H1 (cell line): Measurements from ENCODE around the gene FOXC2. TPM values are rescaled to one million over a fixed set of nuclear protein-coding genes. Genes with fewer than 3 reads are reported as not detected.

Experiments used
- CTCF ChIA-PET: fragments of 300-600 bp; sonication (Branson Sonifier 250); formaldehyde crosslinking; loops from one replicate; lab custom pipeline; 2021; ENCODE audit not compliant: partially characterized antibody; lab: Charles Lee
- POLR2A ChIA-PET: fragments of 300-600 bp; sonication (Branson Sonifier 250); formaldehyde crosslinking; loops from one replicate; lab custom pipeline; 2021; ENCODE audit warnings: inconsistent platforms; ENCODE audit not compliant: partially characterized antibody; lab: Charles Lee
- DNase-seq, 2 experiments: peaks; one replicate each; pipeline versions ENCODE4 v3.0.0 to v3.0.0-alpha.2; 2010 to 2022; ENCODE audit warnings: low spot score in 2 of 2, low read depth in 1 of 2, mixed read lengths in 1 of 2
- FAIRE-seq: peaks from 2 replicates; lab custom pipeline; 2011; peaks lifted over from hg19 to GRCh38; lab: Jason Lieb, UNC
- H2AFZ ChIP-seq: 2 replicates; pipeline ENCODE4 v1.8.1; 2012; ENCODE audit warnings: low read length, inconsistent platforms
- H2AK5ac ChIP-seq: 2 replicates; pipeline ENCODE4 v1.6.1; 2013; ENCODE audit warnings: low read depth, low read length
- H2BK120ac ChIP-seq: replicated peaks from 2 replicates; pipeline ENCODE3; 2013; ENCODE audit warnings: low read depth, low read length, inconsistent platforms
- H2BK12ac ChIP-seq: 2 replicates; pipeline ENCODE4 v1.6.1; 2013; ENCODE audit warnings: low read depth, low read length
- H2BK15ac ChIP-seq: 2 replicates; pipeline ENCODE4 v1.6.1; 2013; ENCODE audit warnings: low read length
- H2BK20ac ChIP-seq: 2 replicates; pipeline ENCODE4 v1.6.1; 2013; ENCODE audit warnings: low read length
- H2BK5ac ChIP-seq: 2 replicates; pipeline ENCODE4 v1.6.1; 2013; ENCODE audit warnings: low read depth, low read length
- H3K14ac ChIP-seq: 2 replicates; pipeline ENCODE4 v1.6.1; 2013; ENCODE audit warnings: inconsistent platforms; ENCODE audit not compliant: insufficient read length
- H3K18ac ChIP-seq: 2 replicates; pipeline ENCODE4 v1.6.1; 2013; ENCODE audit warnings: low read length; ENCODE audit errors: extremely low read depth
- H3K23ac ChIP-seq: 2 replicates; pipeline ENCODE4 v1.6.1; 2013; ENCODE audit warnings: inconsistent platforms; ENCODE audit not compliant: insufficient read length
- H3K23me2 ChIP-seq: 2 replicates; pipeline ENCODE4 v1.6.1; 2013; ENCODE audit warnings: low read depth, low read length
- H3K27ac ChIP-seq: 2 replicates; pipeline ENCODE4 v1.6.1; 2011; ENCODE audit warnings: low read depth, low read length, inconsistent platforms
- H3K27me3 ChIP-seq, 4 experiments: replicated peaks in 1 of 4; 1 replicate in 1 of 4; 2 replicates in 3 of 4; pipeline versions ENCODE4 v1.6.1 to v1.8.1; 2011 to 2013; ENCODE audit warnings: low read length in 3 of 4, mild to moderate bottlenecking in 3 of 4, inconsistent platforms in 2 of 4, mixed read lengths in 2 of 4, moderate library complexity in 1 of 4; ENCODE audit not compliant: control insufficient read depth in 3 of 4, insufficient read depth in 3 of 4; ENCODE audit errors: extremely low read depth in 1 of 4
- H3K36me3 ChIP-seq, 4 experiments: 2 replicates each; pipeline versions ENCODE4 v1.6.1 to v1.8.1; 2011 to 2013; ENCODE audit warnings: mild to moderate bottlenecking in 4 of 4, low read length in 3 of 4, moderate library complexity in 2 of 4, control low read depth in 1 of 4, inconsistent platforms in 1 of 4; ENCODE audit not compliant: insufficient read depth in 4 of 4, control insufficient read depth in 2 of 4
- H3K4ac ChIP-seq: replicated peaks from 2 replicates; pipeline ENCODE3; 2013; ENCODE audit warnings: low read length, low read depth, mixed read lengths, inconsistent platforms; ENCODE audit not compliant: insufficient read length
- H3K4me1 ChIP-seq, 4 experiments: replicated peaks in 1 of 4; 1 replicate in 1 of 4; 2 replicates in 3 of 4; pipeline versions ENCODE4 v1.6.1 to v1.8.1; 2011 to 2013; ENCODE audit warnings: low read length in 3 of 4, inconsistent platforms in 2 of 4, mixed read lengths in 1 of 4; ENCODE audit not compliant: insufficient read depth in 4 of 4, control insufficient read depth in 3 of 4
- H3K4me2 ChIP-seq, 2 experiments: 2 replicates each; pipeline versions ENCODE4 v1.6.1 to v1.8.1; 2011 to 2013; ENCODE audit warnings: low read depth in 2 of 2, low read length in 2 of 2, control low read depth in 1 of 2, inconsistent platforms in 1 of 2, mild to moderate bottlenecking in 1 of 2; ENCODE audit not compliant: insufficient read depth in 1 of 2
- H3K4me3 ChIP-seq, 4 experiments: fragments of 200-600, 300-600 bp in 1 of 4; sonication (generic), shearing (Covaris generic), sonication (Bioruptor Twin) in 1 of 4; 2 replicates each; pipeline versions ENCODE4 v1.5.1 to v1.8.1; 2011 to 2016; ENCODE audit warnings: low read length in 4 of 4, low read depth in 3 of 4, control low read depth in 2 of 4, inconsistent platforms in 2 of 4, mild to moderate bottlenecking in 2 of 4, mixed read lengths in 1 of 4, moderate library complexity in 1 of 4; ENCODE audit not compliant: insufficient read depth in 2 of 4; ENCODE audit errors: extremely low read depth in 1 of 4
- H3K56ac ChIP-seq: replicated peaks from 2 replicates; pipeline ENCODE3; 2013; ENCODE audit warnings: low read depth, mild to moderate bottlenecking, mixed read lengths, low read length, inconsistent platforms; ENCODE audit not compliant: insufficient read length
- H3K79me1 ChIP-seq: 2 replicates; pipeline ENCODE4 v1.6.1; 2013; ENCODE audit warnings: low read depth, low read length, control low read depth
- H3K79me2 ChIP-seq, 2 experiments: 2 replicates each; pipeline versions ENCODE4 v1.6.1 to v1.8.1; 2012 to 2013; ENCODE audit warnings: low read length in 2 of 2, mild to moderate bottlenecking in 2 of 2, inconsistent platforms in 1 of 2; ENCODE audit not compliant: insufficient read depth in 2 of 2, control insufficient read depth in 1 of 2
- H3K9ac ChIP-seq, 4 experiments: replicated peaks in 1 of 4; 1 replicate in 1 of 4; 2 replicates in 3 of 4; pipeline versions ENCODE4 v1.6.1 to v1.8.1; 2011 to 2013; ENCODE audit warnings: low read depth in 3 of 4, low read length in 3 of 4, control low read depth in 2 of 4, mild to moderate bottlenecking in 2 of 4, moderate library complexity in 2 of 4, inconsistent platforms in 1 of 4; ENCODE audit errors: extremely low read depth in 1 of 4
- H3K9me3 ChIP-seq, 2 experiments: 2 replicates each; pipeline versions ENCODE4 v1.6.1 to v1.8.1; 2012 to 2013; ENCODE audit warnings: mild to moderate bottlenecking in 2 of 2, moderate library complexity in 2 of 2, control low read depth in 1 of 2, inconsistent platforms in 1 of 2, low read depth in 1 of 2, low read length in 1 of 2, mixed read lengths in 1 of 2; ENCODE audit not compliant: insufficient read depth in 2 of 2
- H4K20me1 ChIP-seq, 2 experiments: replicated peaks in 1 of 2; 2 replicates each; pipeline versions ENCODE3 to v1.8.1; 2011 to 2013; ENCODE audit warnings: inconsistent platforms in 2 of 2, low read length in 2 of 2, mild to moderate bottlenecking in 1 of 2; ENCODE audit not compliant: insufficient read depth in 2 of 2, control insufficient read depth in 1 of 2
- H4K5ac ChIP-seq: 2 replicates; pipeline ENCODE4 v1.6.1; 2013; ENCODE audit warnings: low read length, low read depth, mixed read lengths, inconsistent platforms; ENCODE audit not compliant: insufficient read length
- H4K8ac ChIP-seq: 2 replicates; pipeline ENCODE4 v1.8.0; 2013; ENCODE audit warnings: mild to moderate bottlenecking, moderate library complexity, low read length, inconsistent platforms; ENCODE audit not compliant: insufficient read depth; ENCODE audit errors: extremely low read depth
- H4K91ac ChIP-seq: replicated peaks from 2 replicates; pipeline ENCODE3; 2013; ENCODE audit warnings: low read length, mixed read lengths, inconsistent platforms; ENCODE audit not compliant: insufficient read length
- ASH2L ChIP-seq: fragments of 200-600, 300-600 bp; sonication (generic); IDR thresholded peaks from one replicate; pipeline ENCODE4 v1.7.1; 2017; ENCODE audit warnings: low read length
- BRCA1 ChIP-seq: IDR thresholded peaks from 2 replicates; pipeline ENCODE4 v1.6.1; 2012; ENCODE audit warnings: low read depth, low read length, improper control_type of control experiment
- WGBS, 2 experiments: shearing (Covaris generic) in 1 of 2; methylation state at CpG; one replicate each; pipeline versions ENCODE4 v1.1.6 to v1.1.7; 2013 to 2015; ENCODE audit warnings: low lambda C conversion rate in 2 of 2, mixed read lengths in 2 of 2, inconsistent platforms in 1 of 2, low coverage in 1 of 2, missing lambda C conversion rate in 1 of 2; ENCODE audit not compliant: insufficient replicate concordance in 2 of 2, insufficient coverage in 1 of 2, insufficient read length in 1 of 2; ENCODE audit errors: extremely low coverage in 1 of 2, missing lambda C conversion rate in 1 of 2; 5-methylcytosine and 5-hydroxymethylcytosine counted together
- polyA plus RNA-seq, 7 experiments: library from polyadenylated mRNA; depleted of rRNA in 3 of 7; stranded (reverse) in 5 of 7; unstranded in 2 of 7; fragments of >200 nt in 5 of 7; fragments of 200-250 nt in 2 of 7; gene quantifications; 1 replicate in 5 of 7; 2 replicates in 1 of 7; 4 replicates in 1 of 7; pipeline versions ENCODE4 v1.2.1 to v1.2.3, GENCODE V29; 2011 to 2013; ENCODE audit warnings: missing spikeins in 2 of 7, mixed read lengths in 2 of 7
- total RNA-seq: library from RNA; stranded (reverse); fragmentation: NEBNext Ultra II Directional; extraction: Animal tissue kit (Norgen Biotek cat#: 25700); gene quantifications from 2 replicates; pipeline ENCODE4 v1.2.1, GENCODE V29; 2021

The FOXC2 gene
- total and polyA plus RNA-seq, 2 of the 8 experiments (the other 6 are each of a cell fraction or from before 2014, with no cell fraction given) = 0.09 TPM; not detected in 1

- no peak overlapping the region for H3K9ac ChIP-seq
- no peak overlapping the region for H3K4me2 ChIP-seq
- H3K23ac ChIP-seq = no peak overlapping the region
- H3K4me3 ChIP-seq = no peak overlapping the region
- peaks cover 0 to 7% (median 3%) of the 10 kb centered on the region in 4 experiments; a peak in 4 of 7 replicates for H3K4me1 ChIP-seq
- H4K91ac ChIP-seq = no peak overlapping the region
- DNase-seq = no peak
- H3K14ac ChIP-seq = no peak overlapping the region
- H3K9me3 ChIP-seq = no peaks in the 10 kb centered on the region
- H3K4ac ChIP-seq = no peak overlapping the region
- H2BK15ac ChIP-seq = no peak overlapping the region
- H3K23me2 ChIP-seq = peaks cover 4% of the 10 kb centered on the region; the same call in 1 of the 2 replicates
- no peak overlapping the region for H3K27ac ChIP-seq
- H3K79me2 ChIP-seq = no peaks in the 10 kb centered on the region; a peak in 1 of 4 replicates
- no peaks in the 10 kb centered on the region; the same call in none of the 2 replicates for H3K79me1 ChIP-seq
- ChIA-PET CTCF (interaction anchor here (0.6 to 3.5 kb wide), 5 partner anchors 10 to 1930 kb away, joined by 3 to 14 read pairs (median 3); no protein-coding TSS in a partner anchor), POLR2A (interaction anchor here (1.5 kb wide), 1 partner anchor 14 kb away, joined by 3 read pairs; no protein-coding TSS in a partner anchor)
- 0 out of 7 replicates have a peak, but pooled peaks cover 0 to 7% (median 0%) of the 10 kb centered on the region in 4 experiments for H3K27me3 ChIP-seq
- no peak overlapping the region for H3K18ac ChIP-seq
- H4K8ac ChIP-seq = no peak overlapping the region; the same call in 1 of the 2 replicates
- peaks cover 0 to 1% of the 10 kb centered on the region in 2 experiments for H4K20me1 ChIP-seq
- no peak overlapping the region for H2BK20ac ChIP-seq
- H2AK5ac ChIP-seq = no peak overlapping the region
- 90% methylated on average over 17 of the region's 22 CpGs; no CpG with 5 or more reads in 1 of the 2 experiments for WGBS, 2 experiments
- H3K36me3 ChIP-seq = no peaks in the 10 kb centered on the region; a peak in 2 of 8 replicates
- no peak for TF ChIP-seq ASH2L
- no peak for TF ChIP-seq BRCA1
- H2AFZ ChIP-seq = no peak overlapping the region
- no peak for FAIRE-seq
- no peak overlapping the region for H3K56ac ChIP-seq
- no peak overlapping the region for H2BK5ac ChIP-seq
- no peak overlapping the region for H4K5ac ChIP-seq
- H2BK12ac ChIP-seq = no peak overlapping the region
- no peak overlapping the region for H2BK120ac ChIP-seq
Measured at GRCh38 chr16:86553356-86553755, 13.3 kb upstream of the FOXC2 start.
